ENCODE measurements around the gene ZNF511. TPM values are rescaled to one million over a fixed set of nuclear protein-coding genes. Genes with fewer than 3 reads are reported as not detected.

ZNF511 gene
- total RNA-seq, 1 donor from 2014 or later = 30.3 TPM

- Histone ChIP-seq H3K9me3 (ENCODE audit: control insufficient read depth in 3 of 3, low read length in 3 of 3) (no peaks in the 10 kb centered on the region), H3K4me1 (ENCODE audit: control insufficient read depth in 3 of 3, insufficient read depth in 3 of 3, low read length in 3 of 3) (peaks cover 0 to 4% (median 0%) of the 10 kb centered on the region in 3 donors), H3K36me3 (ENCODE audit: control insufficient read depth in 3 of 3, insufficient read depth in 3 of 3, low read length in 3 of 3) (peaks cover 0 to 7% (median 7%) of the 10 kb centered on the region in 3 donors), H3K9ac (ENCODE audit: low read depth in 1 of 3, low read length in 3 of 3) (no peak overlapping the region), H3K27me3 (ENCODE audit: control insufficient read depth in 3 of 3, insufficient read depth in 3 of 3, low read length in 3 of 3) (peaks cover 5 to 32% (median 26%) of the 10 kb centered on the region in 3 donors), H3K27ac (ENCODE audit: low read depth, low read length) (no peak overlapping the region), H3K4me3 (ENCODE audit: low read length in 3 of 3) (no peak overlapping the region)
These were observed 35.1 kb upstream of the ZNF511 start for GRCh38 chr10:133273534-133274143.

- Histone ChIP-seq H3K9ac (ENCODE audit: low read depth in 1 of 3, low read length in 3 of 3) (no peak overlapping the region), H3K4me1 (ENCODE audit: control insufficient read depth in 3 of 3, insufficient read depth in 3 of 3, low read length in 3 of 3) (peaks cover 0 to 4% (median 2%) of the 10 kb centered on the region in 3 donors), H3K9me3 (ENCODE audit: control insufficient read depth in 3 of 3, low read length in 3 of 3) (no peaks in the 10 kb centered on the region), H3K27me3 (ENCODE audit: control insufficient read depth in 3 of 3, insufficient read depth in 3 of 3, low read length in 3 of 3) (peaks cover 5 to 32% (median 26%) of the 10 kb centered on the region in 3 donors), H3K4me3 (ENCODE audit: low read length in 3 of 3) (no peak overlapping the region), H3K27ac (ENCODE audit: low read depth, low read length) (no peak overlapping the region), H3K36me3 (ENCODE audit: control insufficient read depth in 3 of 3, insufficient read depth in 3 of 3, low read length in 3 of 3) (peaks cover 13 to 19% (median 18%) of the 10 kb centered on the region in 3 donors)
These were observed 33.7 kb upstream of the ZNF511 start for GRCh38 chr10:133274751-133275683.

GRCh38 chr10:133275684-133276092 lies 33.0 kb upstream of the ZNF511 start:
- Histone ChIP-seq H3K4me1 (ENCODE audit: control insufficient read depth in 3 of 3, insufficient read depth in 3 of 3, low read length in 3 of 3) (peaks cover 0 to 7% (median 4%) of the 10 kb centered on the region in 3 donors), H3K9me3 (ENCODE audit: control insufficient read depth in 3 of 3, low read length in 3 of 3) (no peaks in the 10 kb centered on the region), H3K27me3 (ENCODE audit: control insufficient read depth in 3 of 3, insufficient read depth in 3 of 3, low read length in 3 of 3) (peaks cover 5 to 32% (median 26%) of the 10 kb centered on the region in 3 donors), H3K4me3 (ENCODE audit: low read length in 3 of 3) (peak overlapping the region in 1 of 3 donors; percentile 4), H3K27ac (ENCODE audit: low read depth, low read length) (no peak overlapping the region), H3K36me3 (ENCODE audit: control insufficient read depth in 3 of 3, insufficient read depth in 3 of 3, low read length in 3 of 3) (peaks cover 18 to 20% (median 19%) of the 10 kb centered on the region in 3 donors), H3K9ac (ENCODE audit: low read depth in 1 of 3, low read length in 3 of 3) (no peak overlapping the region)

GRCh38 chr10:133276100-133276434 lies 32.6 kb upstream of the ZNF511 start:
- Histone ChIP-seq H3K4me3 (ENCODE audit: low read length in 3 of 3) (peak overlapping the region in 1 of 3 donors; percentile 4), H3K9me3 (ENCODE audit: control insufficient read depth in 3 of 3, low read length in 3 of 3) (no peaks in the 10 kb centered on the region), H3K27ac (ENCODE audit: low read depth, low read length) (no peak overlapping the region), H3K4me1 (ENCODE audit: control insufficient read depth in 3 of 3, insufficient read depth in 3 of 3, low read length in 3 of 3) (peaks cover 0 to 7% (median 4%) of the 10 kb centered on the region in 3 donors), H3K36me3 (ENCODE audit: control insufficient read depth in 3 of 3, insufficient read depth in 3 of 3, low read length in 3 of 3) (peaks cover 19 to 21% (median 19%) of the 10 kb centered on the region in 3 donors), H3K27me3 (ENCODE audit: control insufficient read depth in 3 of 3, insufficient read depth in 3 of 3, low read length in 3 of 3) (peaks cover 5 to 32% (median 26%) of the 10 kb centered on the region in 3 donors), H3K9ac (ENCODE audit: low read depth in 1 of 3, low read length in 3 of 3) (peak overlapping the region in 1 of 3 donors; percentile 5)

GRCh38 chr10:133276435-133277201 lies 32.1 kb upstream of the ZNF511 start, which contains the start of gene ADAM8:
Gene ADAM8, minus strand, starts transcription at chr10:133276868. Its CDS starts 51 bp downstream, at chr10:133276817.
- H3K27me3 ChIP-seq (ENCODE audit: control insufficient read depth in 3 of 3, insufficient read depth in 3 of 3, low read length in 3 of 3) = peaks cover 5 to 32% (median 26%) of the 10 kb centered on the region in 3 donors
- H3K9ac ChIP-seq (ENCODE audit: low read depth in 1 of 3, low read length in 3 of 3) = peak within 1 kb of the TSS in 1 of 3 donors; percentile 5
- H3K4me1 ChIP-seq (ENCODE audit: control insufficient read depth in 3 of 3, insufficient read depth in 3 of 3, low read length in 3 of 3) = peaks cover 0 to 7% (median 4%) of the 10 kb centered on the region in 3 donors
- no peak within 1 kb of the TSS for H3K27ac ChIP-seq (ENCODE audit: low read depth, low read length)
- H3K9me3 ChIP-seq (ENCODE audit: control insufficient read depth in 3 of 3, low read length in 3 of 3) = no peaks in the 10 kb centered on the region
- peaks cover 21 to 26% (median 24%) of the 10 kb centered on the region in 3 donors for H3K36me3 ChIP-seq (ENCODE audit: control insufficient read depth in 3 of 3, insufficient read depth in 3 of 3, low read length in 3 of 3)
- peak within 1 kb of the TSS in 1 of 3 donors; percentile 4 for H3K4me3 ChIP-seq (ENCODE audit: low read length in 3 of 3)

- Histone ChIP-seq H3K9me3 (ENCODE audit: control insufficient read depth in 3 of 3, low read length in 3 of 3) (no peaks in the 10 kb centered on the region), H3K27me3 (ENCODE audit: control insufficient read depth in 3 of 3, insufficient read depth in 3 of 3, low read length in 3 of 3) (peaks cover 5 to 32% (median 26%) of the 10 kb centered on the region in 3 donors), H3K4me1 (ENCODE audit: control insufficient read depth in 3 of 3, insufficient read depth in 3 of 3, low read length in 3 of 3) (peaks cover 0 to 7% (median 4%) of the 10 kb centered on the region in 3 donors), H3K4me3 (ENCODE audit: low read length in 3 of 3) (no peak overlapping the region), H3K9ac (ENCODE audit: low read depth in 1 of 3, low read length in 3 of 3) (no peak overlapping the region), H3K36me3 (ENCODE audit: control insufficient read depth in 3 of 3, insufficient read depth in 3 of 3, low read length in 3 of 3) (peaks cover 29 to 34% (median 32%) of the 10 kb centered on the region in 3 donors), H3K27ac (ENCODE audit: low read depth, low read length) (no peak overlapping the region)
These were observed 31.3 kb upstream of the ZNF511 start for GRCh38 chr10:133277277-133277992.

- Histone ChIP-seq H3K9ac (ENCODE audit: low read depth in 1 of 3, low read length in 3 of 3) (no peak overlapping the region), H3K27ac (ENCODE audit: low read depth, low read length) (no peak overlapping the region), H3K36me3 (ENCODE audit: control insufficient read depth in 3 of 3, insufficient read depth in 3 of 3, low read length in 3 of 3) (peaks cover 35 to 40% (median 39%) of the 10 kb centered on the region in 3 donors), H3K27me3 (ENCODE audit: control insufficient read depth in 3 of 3, insufficient read depth in 3 of 3, low read length in 3 of 3) (peaks cover 5 to 32% (median 26%) of the 10 kb centered on the region in 3 donors), H3K4me3 (ENCODE audit: low read length in 3 of 3) (no peak overlapping the region), H3K9me3 (ENCODE audit: control insufficient read depth in 3 of 3, low read length in 3 of 3) (no peaks in the 10 kb centered on the region), H3K4me1 (ENCODE audit: control insufficient read depth in 3 of 3, insufficient read depth in 3 of 3, low read length in 3 of 3) (peaks cover 0 to 7% (median 4%) of the 10 kb centered on the region in 3 donors)
These were observed 30.6 kb upstream of the ZNF511 start for GRCh38 chr10:133277993-133278576.

- no peaks in the 10 kb centered on the region for H3K9me3 ChIP-seq (ENCODE audit: control insufficient read depth in 3 of 3, low read length in 3 of 3)
- no peak overlapping the region for H3K4me3 ChIP-seq (ENCODE audit: low read length in 3 of 3)
- H3K27me3 ChIP-seq (ENCODE audit: control insufficient read depth in 3 of 3, insufficient read depth in 3 of 3, low read length in 3 of 3) = peaks cover 5 to 32% (median 26%) of the 10 kb centered on the region in 3 donors
- no peak overlapping the region for H3K27ac ChIP-seq (ENCODE audit: low read depth, low read length)
- H3K9ac ChIP-seq (ENCODE audit: low read depth in 1 of 3, low read length in 3 of 3) = no peak overlapping the region
- peaks cover 42 to 47% (median 45%) of the 10 kb centered on the region in 3 donors for H3K36me3 ChIP-seq (ENCODE audit: control insufficient read depth in 3 of 3, insufficient read depth in 3 of 3, low read length in 3 of 3)
- H3K4me1 ChIP-seq (ENCODE audit: control insufficient read depth in 3 of 3, insufficient read depth in 3 of 3, low read length in 3 of 3) = peaks cover 0 to 7% (median 4%) of the 10 kb centered on the region in 3 donors
These were observed 30.0 kb upstream of the ZNF511 start for GRCh38 chr10:133278577-133279265.

Data from skeletal muscle tissue (tissue), 4 donors.